ELF-1 (cell line): ENCODE results near the gene CNGB1.
"Not testable (repeated sequence)": the region's sequence is repeated elsewhere in the genome, so short reads cannot be mapped to it uniquely, and the experiment has no call there.

Experiments
- DNase-seq: peaks from one replicate; pipeline ENCODE4 v3.0.0-alpha.2; 2016; ENCODE audit warnings: low read depth, low spot score

CNGB1 gene

GRCh38 chr16:57929250-57929649 is 41.7 kb downstream of the CNGB1 start:
- no peak for DNase-seq

- DNase-seq = peak; percentile 58
Measured at GRCh38 chr16:57926041-57926440, 44.9 kb downstream of the CNGB1 start.

GRCh38 chr16:57925310-57925709 is 45.6 kb downstream of the CNGB1 start:
- DNase-seq = no peak

- no peak for DNase-seq
Measured at GRCh38 chr16:57924514-57924913, 46.4 kb downstream of the CNGB1 start.

GRCh38 chr16:57923841-57924240 is 47.1 kb downstream of the CNGB1 start:
- no peak for DNase-seq

GRCh38 chr16:57923418-57923817 is 47.5 kb downstream of the CNGB1 start:
- DNase-seq = no peak

GRCh38 chr16:57920880-57921229 is 50.1 kb downstream of the CNGB1 start:
- no peak for DNase-seq

GRCh38 chr16:57920215-57920879 is 50.6 kb downstream of the CNGB1 start:
- no peak for DNase-seq

- no peak for DNase-seq
Measured at GRCh38 chr16:57918994-57919393, 51.9 kb downstream of the CNGB1 start.

GRCh38 chr16:57918444-57918843 is 52.5 kb downstream of the CNGB1 start:
- no peak for DNase-seq

- not testable (repeated sequence) for DNase-seq
Measured at GRCh38 chr16:57917929-57918328, 53.0 kb downstream of the CNGB1 start.

GRCh38 chr16:57917489-57917888 is 53.4 kb downstream of the CNGB1 start:
- not testable (repeated sequence) for DNase-seq

- DNase-seq = no peak
Measured at GRCh38 chr16:57916735-57917438, 54.0 kb downstream of the CNGB1 start.

- DNase-seq = no peak
Measured at GRCh38 chr16:57915811-57916488, 55.0 kb downstream of the CNGB1 start.

GRCh38 chr16:57915267-57915666 is 55.7 kb downstream of the CNGB1 start:
- peak; percentile 73 for DNase-seq

- DNase-seq = no peak
Measured at GRCh38 chr16:57914244-57915173, 56.4 kb downstream of the CNGB1 start.

GRCh38 chr16:57912529-57913260 is 58.2 kb downstream of the CNGB1 start:
- DNase-seq = no peak

GRCh38 chr16:57911743-57912142 is 59.2 kb downstream of the CNGB1 start:
- DNase-seq = peak; percentile 89

- no peak for DNase-seq
Measured at GRCh38 chr16:57910696-57911095, 60.2 kb downstream of the CNGB1 start.

- peak; percentile 80 for DNase-seq
Measured at GRCh38 chr16:57908409-57908987, 62.4 kb downstream of the CNGB1 start.
